Glutamatergic neuron (in vitro differentiated cells): Measurements from ENCODE around the gene FBLN2. TPM values are rescaled to one million over a fixed set of nuclear protein-coding genes. Genes with fewer than 3 reads are reported as not detected.

Experiments used
- DNase-seq: peaks from one replicate; pipeline ENCODE4 v3.0.0; 2022
- H3K27ac Mint-ChIP-seq: one replicate; pipeline ENCODE4 v1.8.0; 2020; ENCODE audit warnings: mild to moderate bottlenecking, mixed read lengths, inconsistent platforms; ENCODE audit not compliant: unreplicated experiment
- H3K27me3 Mint-ChIP-seq: one replicate; pipeline ENCODE4 v1.8.0; 2020; ENCODE audit warnings: mild to moderate bottlenecking, moderate library complexity, mixed read lengths, inconsistent platforms; ENCODE audit not compliant: unreplicated experiment
- H3K36me3 Mint-ChIP-seq: one replicate; pipeline ENCODE4 v1.8.0; 2020; ENCODE audit warnings: mild to moderate bottlenecking, mixed read lengths, inconsistent platforms; ENCODE audit not compliant: unreplicated experiment
- H3K4me1 Mint-ChIP-seq: one replicate; pipeline ENCODE4 v1.8.0; 2020; ENCODE audit warnings: mild to moderate bottlenecking, low read depth, mixed read lengths, inconsistent platforms; ENCODE audit not compliant: unreplicated experiment
- H3K4me3 Mint-ChIP-seq: one replicate; pipeline ENCODE4 v1.8.0; 2020; ENCODE audit warnings: mild to moderate bottlenecking, mixed read lengths, inconsistent platforms; ENCODE audit not compliant: unreplicated experiment
- H3K9me3 Mint-ChIP-seq: one replicate; pipeline ENCODE4 v1.8.0; 2020; ENCODE audit warnings: mild to moderate bottlenecking, moderate library complexity, mixed read lengths, inconsistent platforms; ENCODE audit not compliant: unreplicated experiment
- CTCF ChIP-seq: fragments of 200-600 bp; sonication (generic); IDR thresholded peaks from one replicate; pipeline ENCODE4 v1.5.0; 2021; ENCODE audit not compliant: partially characterized antibody, unreplicated experiment
- total RNA-seq: library from RNA; stranded (reverse); fragmentation: NEBNext Ultra II Directional; extraction: Animal tissue kit (Norgen Biotek cat#: 25700); gene quantifications from one replicate; pipeline ENCODE4 v1.2.1, GENCODE V29; 2021; ENCODE audit not compliant: unreplicated experiment

Gene FBLN2
- total RNA-seq, 1 donor from 2014 or later = 2.1 TPM

DNA sequence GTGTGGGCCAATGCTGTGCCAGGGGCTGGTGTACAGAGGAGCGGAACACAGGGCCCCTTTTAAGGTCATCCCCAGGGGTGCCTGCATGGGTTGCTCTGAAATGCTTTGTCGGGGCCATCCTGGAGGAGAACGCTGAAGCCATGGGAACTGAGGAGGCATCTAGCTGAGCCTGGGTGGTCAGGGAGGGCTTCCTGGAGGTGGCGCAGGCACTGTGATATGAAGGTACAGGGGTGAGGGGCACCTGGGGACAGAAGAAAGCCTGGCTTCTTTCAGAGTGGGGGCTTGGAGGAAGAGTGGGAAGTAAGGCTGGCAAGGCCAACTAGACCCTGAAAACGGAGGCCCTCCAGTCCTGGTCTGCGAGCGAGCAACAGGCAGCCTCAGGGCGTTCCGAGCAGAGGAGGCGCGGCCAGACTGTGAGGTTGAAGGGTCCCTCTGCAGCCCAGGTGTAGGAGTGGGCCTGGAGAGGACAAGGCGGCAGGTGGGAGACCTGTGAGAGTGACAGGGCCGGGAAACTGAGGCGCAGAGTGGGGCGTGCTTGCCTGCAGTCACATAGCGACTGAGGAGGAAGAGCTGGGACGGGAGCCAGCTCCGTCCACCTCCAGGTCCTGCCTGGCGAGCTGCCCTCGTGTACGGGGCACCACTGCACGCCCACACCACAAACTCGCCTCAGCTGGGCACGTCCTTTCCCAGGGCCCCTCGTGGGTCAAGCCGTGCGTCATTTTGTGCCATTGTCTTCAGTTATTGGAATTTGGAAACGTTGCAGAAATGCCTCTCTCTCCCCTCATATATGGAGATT is 4.1 kb downstream of the FBLN2 start:
- Mint-ChIP-seq H3K36me3 (no peaks in the 10 kb centered on the region), H3K4me1 (peaks cover 5% of the 10 kb centered on the region), H3K4me3 (no peak overlapping the region), H3K9me3 (peaks cover 10% of the 10 kb centered on the region), H3K27ac (no peak overlapping the region), H3K27me3 (peaks cover 12% of the 10 kb centered on the region)
- DNase-seq = no peak
- TF ChIP-seq CTCF = no peak

DNA sequence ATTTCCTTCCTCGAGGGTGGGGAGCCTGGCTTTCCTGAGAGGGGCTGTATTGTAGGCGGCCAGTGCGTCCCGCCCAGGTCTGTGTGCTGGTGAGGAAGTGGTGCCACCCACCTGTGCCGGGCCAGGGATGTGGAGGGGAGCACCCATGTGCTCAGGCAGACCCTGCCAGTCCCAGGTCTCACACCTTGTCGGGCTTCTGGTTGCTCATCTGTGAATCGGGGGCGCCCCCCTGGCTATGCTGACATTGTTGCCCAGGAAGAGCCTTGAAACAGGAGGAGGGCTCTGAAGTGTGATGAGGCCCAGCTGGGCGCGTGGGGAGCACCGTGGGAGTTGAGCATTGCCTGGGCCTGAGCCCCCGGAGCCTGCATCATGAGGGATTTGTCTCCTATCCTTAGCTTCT is 4.8 kb downstream of the FBLN2 start:
- Mint-ChIP-seq H3K27ac (no peak overlapping the region), H3K36me3 (no peaks in the 10 kb centered on the region), H3K4me1 (peaks cover 5% of the 10 kb centered on the region), H3K9me3 (peaks cover 7% of the 10 kb centered on the region), H3K4me3 (no peak overlapping the region), H3K27me3 (peaks cover 12% of the 10 kb centered on the region)
- DNase-seq = no peak
- no peak for TF ChIP-seq CTCF

GRCh38 chr3:13555753-13556152 is 6.8 kb downstream of the FBLN2 start:
- H3K4me1 Mint-ChIP-seq = peaks cover 8% of the 10 kb centered on the region
- H3K27me3 Mint-ChIP-seq = peaks cover 4% of the 10 kb centered on the region
- peaks cover 7% of the 10 kb centered on the region for H3K9me3 Mint-ChIP-seq
- H3K4me3 Mint-ChIP-seq = no peak overlapping the region
- peak overlapping the region; percentile 45 for H3K27ac Mint-ChIP-seq
- H3K36me3 Mint-ChIP-seq = no peaks in the 10 kb centered on the region
- TF ChIP-seq CTCF = no peak
- no peak for DNase-seq

GRCh38 chr3:13556207-13556606 is 7.3 kb downstream of the FBLN2 start:
- Mint-ChIP-seq H3K9me3 (peaks cover 7% of the 10 kb centered on the region), H3K4me1 (peaks cover 8% of the 10 kb centered on the region), H3K27ac (peak overlapping the region; percentile 45), H3K27me3 (peaks cover 7% of the 10 kb centered on the region), H3K4me3 (peak overlapping the region; percentile 50), H3K36me3 (no peaks in the 10 kb centered on the region)
- DNase-seq = no peak
- no peak for TF ChIP-seq CTCF

- Mint-ChIP-seq H3K9me3 (peaks cover 7% of the 10 kb centered on the region), H3K27ac (peak overlapping the region; percentile 34), H3K4me3 (no peak overlapping the region), H3K27me3 (peaks cover 6% of the 10 kb centered on the region), H3K36me3 (no peaks in the 10 kb centered on the region), H3K4me1 (peaks cover 8% of the 10 kb centered on the region)
- no peak for TF ChIP-seq CTCF
- no peak for DNase-seq
Measured at GRCh38 chr3:13556917-13557316, 8.0 kb downstream of the FBLN2 start.
